ENCODE measurements around the gene PTPRD. TPM values are rescaled to one million over a fixed set of nuclear protein-coding genes. Genes with fewer than 3 reads are reported as not detected.

PTPRD gene
- total RNA-seq, 1 experiment from 2014 or later, result 0.02 TPM

GRCh38 chr9:10434412-10434811 is 178.4 kb downstream of the PTPRD start:
- BruUV-seq (replicated peaks), result no TSS peak
- no peaks in the 10 kb centered on the region for H3K79me2 ChIP-seq (ENCODE audit: insufficient read depth, low read length)
- no peaks in the 10 kb centered on the region for H3K4me1 ChIP-seq (ENCODE audit: control insufficient read depth in 1 of 2, insufficient read depth in 2 of 2, low read length in 2 of 2)
- ChIA-PET POLR2A (no interaction called here), CTCF (no interaction called here), RAD21 (ENCODE audit: low non-redundant PET in 1 of 2, low total read pairs in 2 of 2, uncharacterized antibody in 2 of 2, unreplicated experiment in 2 of 2) (no interaction called here)
- H3K4me2 ChIP-seq (ENCODE audit: low read length), result no peak overlapping the region
- ATAC-seq (no peak), DNase-seq (ENCODE audit: low read depth, low spot score) (no peak)
- H3K4me3 ChIP-seq (replicated peaks in 1 of 2; ENCODE audit: low read depth in 1 of 2, low read length in 2 of 2), result no peak overlapping the region
- no peaks in the 10 kb centered on the region for H4K20me1 ChIP-seq (ENCODE audit: insufficient read depth)
- intact Hi-C loops (cut with micrococcal nuclease), result no loop called here
- H3K9me2 ChIP-seq (ENCODE audit: insufficient read depth), result no peaks in the 10 kb centered on the region
- TF ChIP-seq ZBTB33 (IDR thresholded peaks at IDR 0.05; ENCODE audit: extremely low read depth, insufficient replicate concordance, low read length) (no peak), RAD21 (IDR thresholded peaks at IDR 0.05; ENCODE audit: low read depth) (no peak), POLR2A (IDR thresholded peaks at IDR 0.05; ENCODE audit: borderline replicate concordance, extremely low read depth, insufficient read depth, insufficient read length) (no peak), YY1 (IDR thresholded peaks at IDR 0.05; ENCODE audit: extremely low read depth, insufficient replicate concordance, low read depth, low read length) (no peak), POLR2AphosphoS5 (IDR thresholded peaks at IDR 0.05; ENCODE audit: low read depth, low read length) (no peak), EGR1 (IDR thresholded peaks at IDR 0.05; ENCODE audit: low read depth) (no peak), MAX (IDR thresholded peaks at IDR 0.05) (no peak), CEBPB (IDR thresholded peaks at IDR 0.05; ENCODE audit: low read depth) (no peak), EZH2 (IDR thresholded peaks at IDR 0.05) (no peak), REST (IDR thresholded peaks at IDR 0.05; ENCODE audit: low read depth) (no peak), ELF1 (IDR thresholded peaks at IDR 0.05; ENCODE audit: borderline replicate concordance, low read depth) (no peak), CTCF (IDR thresholded peaks at IDR 0.05 in 2 of 3, conservative IDR thresholded peaks at IDR 0.05 in 1 of 3; ENCODE audit: borderline replicate concordance in 1 of 3, insufficient read depth in 1 of 3, low read depth in 2 of 3, low read length in 2 of 3) (no peak), SIN3A (IDR thresholded peaks at IDR 0.05; ENCODE audit: low read depth) (no peak), FOSL1 (IDR thresholded peaks at IDR 0.05; ENCODE audit: low read depth) (no peak), ZFX (IDR thresholded peaks at IDR 0.05) (no peak), CBX3 (IDR thresholded peaks at IDR 0.05; ENCODE audit: low read depth) (no peak)
- H3K27ac ChIP-seq (ENCODE audit: low read depth, low read length), result no peak overlapping the region
- H3K27me3 ChIP-seq (ENCODE audit: insufficient read depth, low read length), result no peaks in the 10 kb centered on the region
- no peak overlapping the region for H3K9ac ChIP-seq (ENCODE audit: low read length)
- H2AFZ ChIP-seq (ENCODE audit: low read depth, low read length, poor library complexity, severe bottlenecking), result no peak overlapping the region
- H3K36me3 ChIP-seq (ENCODE audit: control insufficient read depth in 1 of 2, insufficient read depth in 2 of 2, low read length in 2 of 2), result no peaks in the 10 kb centered on the region
- H3K9me3 ChIP-seq (ENCODE audit: control insufficient read depth in 1 of 2, insufficient read depth in 1 of 2, low read depth in 1 of 2, low read length in 2 of 2), result peaks cover 9 to 18% of the 10 kb centered on the region in 2 experiments; a peak in 2 of 4 replicates
